Activated CD8-positive, alpha-beta memory T cell treated with anti-CD3 and anti-CD28 coated beads, Interleukin-2, amount 50 U/mL, for 24 hours (primary cell): ENCODE measurements around the gene TRAM2.

ENCODE experiments used
- DNase-seq: peaks from one replicate; pipeline ENCODE4 v3.0.0-alpha.2; 2020; ENCODE audit errors: extremely low read depth

Gene TRAM2

GRCh38 chr6:52595000-52595795 lies 18.3 kb upstream of the TRAM2 start:
- no peak for DNase-seq

GRCh38 chr6:52594221-52594620 lies 17.4 kb upstream of the TRAM2 start:
- DNase-seq: no peak

- no peak for DNase-seq
These were observed 15.0 kb upstream of the TRAM2 start for GRCh38 chr6:52591832-52592231.

- DNase-seq: no peak
These were observed 13.5 kb upstream of the TRAM2 start for GRCh38 chr6:52590152-52590891.

GRCh38 chr6:52588710-52589091 lies 11.8 kb upstream of the TRAM2 start:
- DNase-seq: no peak

- no peak for DNase-seq
These were observed 11.3 kb upstream of the TRAM2 start for GRCh38 chr6:52588087-52588709.

- no peak for DNase-seq
These were observed 10.1 kb upstream of the TRAM2 start for GRCh38 chr6:52587001-52587400.

- DNase-seq: no peak
These were observed 7.3 kb upstream of the TRAM2 start for GRCh38 chr6:52584203-52584602.

GRCh38 chr6:52582996-52583395 lies 6.1 kb upstream of the TRAM2 start:
- no peak for DNase-seq

GRCh38 chr6:52582446-52582845 lies 5.6 kb upstream of the TRAM2 start:
- DNase-seq: no peak

GRCh38 chr6:52580905-52581304 lies 4.0 kb upstream of the TRAM2 start:
- no peak for DNase-seq

GRCh38 chr6:52579006-52579660 lies 2.3 kb upstream of the TRAM2 start:
- DNase-seq: no peak

GRCh38 chr6:52577778-52578463 lies 1.1 kb upstream of the TRAM2 start:
- DNase-seq: no peak

- no peak for DNase-seq
These were observed 353 bp downstream of the TRAM2 start for GRCh38 chr6:52576392-52577021.

GRCh38 chr6:52576054-52576391 lies 837 bp downstream of the TRAM2 start:
- DNase-seq: no peak

- DNase-seq: no peak
These were observed 1.4 kb downstream of the TRAM2 start for GRCh38 chr6:52575502-52575892.

GRCh38 chr6:52574709-52575501 lies 2.0 kb downstream of the TRAM2 start:
- peak; percentile 29 for DNase-seq

- no peak for DNase-seq
These were observed 3.6 kb downstream of the TRAM2 start for GRCh38 chr6:52573295-52573694.

GRCh38 chr6:52572536-52572935 lies 4.3 kb downstream of the TRAM2 start:
- DNase-seq: no peak

GRCh38 chr6:52571099-52571755 lies 5.6 kb downstream of the TRAM2 start:
- DNase-seq: no peak
